ENCODE results near the gene CXXC4.

The CXXC4 gene

GRCh38 chr4:104494185-104494584 lies 509 bp downstream of the CXXC4 start:
- peak overlapping the region; percentile 28 for H3K4me3 Mint-ChIP-seq
- no peaks in the 10 kb centered on the region for H3K9me3 Mint-ChIP-seq
- no peak overlapping the region for H3K27ac Mint-ChIP-seq
- peaks cover 17% of the 10 kb centered on the region for H3K4me1 Mint-ChIP-seq
- H3K36me3 Mint-ChIP-seq, result no peaks in the 10 kb centered on the region
- H3K27me3 Mint-ChIP-seq, result peaks cover 16% of the 10 kb centered on the region
- DNase-seq (ENCODE audit: low spot score in 2 of 2), result no peak
- ATAC-seq (ENCODE audit: low read depth), result no peak

- DNase-seq (ENCODE audit: low spot score in 2 of 2), result no peak
- no peak overlapping the region for H3K27ac Mint-ChIP-seq
- ATAC-seq (ENCODE audit: low read depth), result no peak
- H3K36me3 Mint-ChIP-seq, result no peaks in the 10 kb centered on the region
- peaks cover 17% of the 10 kb centered on the region for H3K4me1 Mint-ChIP-seq
- H3K27me3 Mint-ChIP-seq, result peaks cover 16% of the 10 kb centered on the region
- H3K4me3 Mint-ChIP-seq, result no peak overlapping the region
- H3K9me3 Mint-ChIP-seq, result no peaks in the 10 kb centered on the region
Measured at GRCh38 chr4:104493081-104493831, 1.4 kb downstream of the CXXC4 start.

GRCh38 chr4:104492183-104492771 lies 2.4 kb downstream of the CXXC4 start:
- no peaks in the 10 kb centered on the region for H3K36me3 Mint-ChIP-seq
- peaks cover 17% of the 10 kb centered on the region for H3K27me3 Mint-ChIP-seq
- no peaks in the 10 kb centered on the region for H3K9me3 Mint-ChIP-seq
- H3K4me3 Mint-ChIP-seq, result peak overlapping the region; percentile 83
- H3K27ac Mint-ChIP-seq, result no peak overlapping the region
- DNase-seq (ENCODE audit: low spot score in 2 of 2), result no peak
- peaks cover 17% of the 10 kb centered on the region for H3K4me1 Mint-ChIP-seq
- ATAC-seq (ENCODE audit: low read depth), result no peak

GRCh38 chr4:104491481-104492182 lies 3.1 kb downstream of the CXXC4 start:
- DNase-seq (ENCODE audit: low spot score in 2 of 2), result peak in 1 of 2 donors; percentile 23
- ATAC-seq (ENCODE audit: low read depth), result peak; percentile 57
- H3K36me3 Mint-ChIP-seq, result no peaks in the 10 kb centered on the region
- peaks cover 17% of the 10 kb centered on the region for H3K4me1 Mint-ChIP-seq
- no peak overlapping the region for H3K27ac Mint-ChIP-seq
- peak overlapping the region; percentile 83 for H3K4me3 Mint-ChIP-seq
- H3K27me3 Mint-ChIP-seq, result peaks cover 17% of the 10 kb centered on the region
- H3K9me3 Mint-ChIP-seq, result no peaks in the 10 kb centered on the region

GRCh38 chr4:104490770-104491480 lies 3.8 kb downstream of the CXXC4 start:
- H3K27me3 Mint-ChIP-seq, result peaks cover 17% of the 10 kb centered on the region
- H3K4me3 Mint-ChIP-seq, result peak overlapping the region; percentile 86
- H3K36me3 Mint-ChIP-seq, result no peaks in the 10 kb centered on the region
- DNase-seq (ENCODE audit: low spot score in 2 of 2) (peak; percentile 11 to 16), ATAC-seq (ENCODE audit: low read depth) (peak; percentile 53)
- no peaks in the 10 kb centered on the region for H3K9me3 Mint-ChIP-seq
- peaks cover 17% of the 10 kb centered on the region for H3K4me1 Mint-ChIP-seq
- H3K27ac Mint-ChIP-seq, result no peak overlapping the region

- peaks cover 17% of the 10 kb centered on the region for H3K27me3 Mint-ChIP-seq
Measured at GRCh38 chr4:104490096-104490769, 4.5 kb downstream of the CXXC4 start.

GRCh38 chr4:104489731-104490095 lies 5.0 kb downstream of the CXXC4 start:
- H3K27me3 Mint-ChIP-seq, result peaks cover 14% of the 10 kb centered on the region
- no peaks in the 10 kb centered on the region for H3K36me3 Mint-ChIP-seq
- H3K27ac Mint-ChIP-seq, result no peak overlapping the region
- peaks cover 13% of the 10 kb centered on the region for H3K4me1 Mint-ChIP-seq
- no peaks in the 10 kb centered on the region for H3K9me3 Mint-ChIP-seq
- no peak overlapping the region for H3K4me3 Mint-ChIP-seq
- no peak for DNase-seq (ENCODE audit: low spot score in 2 of 2)
- no peak for ATAC-seq (ENCODE audit: low read depth)

More at GRCh38 chr4:104490096-104490769, 4.5 kb downstream of the CXXC4 start:
- no peaks in the 10 kb centered on the region for H3K36me3 Mint-ChIP-seq
- DNase-seq (ENCODE audit: low spot score in 2 of 2) (no peak), ATAC-seq (ENCODE audit: low read depth) (peak; percentile 55)
- peaks cover 16% of the 10 kb centered on the region for H3K4me1 Mint-ChIP-seq
- H3K27ac Mint-ChIP-seq, result no peak overlapping the region
- peak overlapping the region; percentile 86 for H3K4me3 Mint-ChIP-seq
- no peaks in the 10 kb centered on the region for H3K9me3 Mint-ChIP-seq

- ATAC-seq (ENCODE audit: low read depth) (no peak), DNase-seq (ENCODE audit: low spot score in 2 of 2) (no peak)
- Mint-ChIP-seq H3K9me3 (no peaks in the 10 kb centered on the region), H3K36me3 (no peaks in the 10 kb centered on the region), H3K27ac (no peak overlapping the region), H3K4me3 (no peak overlapping the region), H3K27me3 (peaks cover 10% of the 10 kb centered on the region), H3K4me1 (peaks cover 10% of the 10 kb centered on the region)
Measured at GRCh38 chr4:104488151-104488550, 6.5 kb downstream of the CXXC4 start.

- no peak for ATAC-seq (ENCODE audit: low read depth)
- Mint-ChIP-seq H3K27me3 (peaks cover 5% of the 10 kb centered on the region), H3K9me3 (no peaks in the 10 kb centered on the region), H3K36me3 (no peaks in the 10 kb centered on the region), H3K4me3 (no peak overlapping the region), H3K27ac (no peak overlapping the region), H3K4me1 (peaks cover 3% of the 10 kb centered on the region)
- DNase-seq (ENCODE audit: low spot score in 2 of 2), result no peak
Measured at GRCh38 chr4:104486716-104487504, 7.8 kb downstream of the CXXC4 start.

GRCh38 chr4:104475652-104476051 lies 19.0 kb downstream of the CXXC4 start:
- no peak overlapping the region for H3K4me3 Mint-ChIP-seq
- no peaks in the 10 kb centered on the region for H3K9me3 Mint-ChIP-seq
- no peak overlapping the region for H3K27ac Mint-ChIP-seq
- no peak for DNase-seq (ENCODE audit: low spot score in 2 of 2)
- no peaks in the 10 kb centered on the region for H3K4me1 Mint-ChIP-seq
- peaks cover 4% of the 10 kb centered on the region for H3K27me3 Mint-ChIP-seq
- ATAC-seq (ENCODE audit: low read depth), result no peak
- no peaks in the 10 kb centered on the region for H3K36me3 Mint-ChIP-seq

- DNase-seq (ENCODE audit: low spot score in 2 of 2), result no peak
- ATAC-seq (ENCODE audit: low read depth), result no peak
- no peaks in the 10 kb centered on the region for H3K27me3 Mint-ChIP-seq
- H3K4me1 Mint-ChIP-seq, result no peaks in the 10 kb centered on the region
- no peak overlapping the region for H3K27ac Mint-ChIP-seq
- no peaks in the 10 kb centered on the region for H3K36me3 Mint-ChIP-seq
- H3K9me3 Mint-ChIP-seq, result no peaks in the 10 kb centered on the region
- no peak overlapping the region for H3K4me3 Mint-ChIP-seq
Measured at GRCh38 chr4:104472766-104473165, 21.9 kb downstream of the CXXC4 start.

- H3K36me3 Mint-ChIP-seq, result no peaks in the 10 kb centered on the region
- H3K9me3 Mint-ChIP-seq, result no peaks in the 10 kb centered on the region
Measured at GRCh38 chr4:104470770-104471169, 23.9 kb downstream of the CXXC4 start.

GRCh38 chr4:104469794-104470193 lies 24.9 kb downstream of the CXXC4 start:
- Mint-ChIP-seq H3K9me3 (no peaks in the 10 kb centered on the region), H3K4me1 (no peaks in the 10 kb centered on the region), H3K36me3 (no peaks in the 10 kb centered on the region), H3K27me3 (peaks cover 1% of the 10 kb centered on the region), H3K27ac (no peak overlapping the region), H3K4me3 (no peak overlapping the region)
- DNase-seq (ENCODE audit: low spot score in 2 of 2) (no peak), ATAC-seq (ENCODE audit: low read depth) (no peak)

More at GRCh38 chr4:104470770-104471169, 23.9 kb downstream of the CXXC4 start:
- H3K27ac Mint-ChIP-seq, result no peak overlapping the region
- DNase-seq (ENCODE audit: low spot score in 2 of 2), result no peak
- H3K4me1 Mint-ChIP-seq, result no peaks in the 10 kb centered on the region
- ATAC-seq (ENCODE audit: low read depth), result no peak
- no peak overlapping the region for H3K4me3 Mint-ChIP-seq
- no peaks in the 10 kb centered on the region for H3K27me3 Mint-ChIP-seq

Data from memory B cell (primary cell).